Islet precursor cell (in vitro differentiated cells): ENCODE measurements around the gene TTC22.

Experiments used
- DNase-seq: peaks from one replicate; pipeline ENCODE4 v3.0.0-alpha.2; 2018

Gene TTC22

DNA sequence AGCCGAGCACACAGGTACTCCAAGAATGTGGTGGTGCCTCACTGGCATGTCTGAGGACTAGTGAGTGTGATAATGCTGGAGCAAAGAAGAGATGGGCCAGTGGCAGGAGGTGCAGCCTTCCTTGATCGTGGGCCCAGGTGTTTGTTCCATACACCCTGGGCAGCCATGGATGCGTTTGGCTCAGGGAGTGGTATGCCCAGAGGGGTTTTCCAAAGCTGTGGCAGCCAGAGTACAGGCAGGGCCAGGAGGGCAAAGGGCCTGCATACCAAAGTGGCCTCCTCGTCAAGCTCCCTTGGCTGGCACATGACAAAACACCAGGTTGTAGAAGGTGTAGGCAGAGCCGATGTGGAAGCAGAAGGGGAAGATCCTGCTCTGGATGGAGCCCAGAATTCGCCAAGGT lies 55.8 kb downstream of the TTC22 start:
- DNase-seq, result no peak

DNA sequence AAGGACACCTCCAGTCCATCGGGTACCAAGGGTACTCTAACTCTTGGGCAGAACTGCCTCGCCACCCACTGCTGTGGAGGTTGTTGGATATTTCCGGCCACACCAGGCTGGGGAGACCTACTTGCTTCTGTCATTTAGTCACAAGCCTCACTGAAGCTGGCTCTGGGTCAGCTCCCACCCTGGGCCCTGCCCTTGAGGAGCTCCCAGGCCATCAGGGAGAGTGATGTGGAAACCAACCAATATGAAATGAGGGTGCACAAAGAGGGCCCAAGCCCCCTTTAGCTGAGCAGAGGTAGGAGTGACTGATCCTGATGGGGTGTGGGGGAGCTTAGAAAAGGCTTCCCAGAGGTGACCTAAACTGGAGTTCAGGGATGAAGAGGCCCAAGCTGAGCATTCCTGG lies 56.4 kb downstream of the TTC22 start:
- DNase-seq, result no peak

- DNase-seq, result no peak
Observed at GRCh38 chr1:54743416-54744226, 57.5 kb downstream of the TTC22 start.

GRCh38 chr1:54742282-54742681 lies 58.8 kb downstream of the TTC22 start:
- DNase-seq, result no peak

- DNase-seq, result no peak
Observed at GRCh38 chr1:54741531-54741930, 59.6 kb downstream of the TTC22 start.

- DNase-seq, result no peak
Observed at GRCh38 chr1:54738244-54738643, 62.9 kb downstream of the TTC22 start.

- DNase-seq, result no peak
Observed at GRCh38 chr1:54736685-54737084, 64.4 kb downstream of the TTC22 start.
